ENCODE data around the gene KRTAP4-7. TPM values are rescaled to one million over a fixed set of nuclear protein-coding genes. Genes with fewer than 3 reads are reported as not detected.
"Not testable (repeated sequence)": the region's sequence is repeated elsewhere in the genome, so short reads cannot be mapped to it uniquely, and the experiment has no call there.

Gene KRTAP4-7
- total RNA-seq, 2 donors from 2014 or later: not detected

GRCh38 chr17:41107941-41108450 lies 24.0 kb downstream of the KRTAP4-7 start:
- peak overlapping the region; percentile 31 for H3K4me3 Mint-ChIP-seq
- H3K27me3 Mint-ChIP-seq: peaks cover 9% of the 10 kb centered on the region
- H3K9me3 ChIP-seq (ENCODE audit: control insufficient read depth, low read length, poor library complexity, severe bottlenecking): peaks cover under 1% of the 10 kb centered on the region
- peaks cover 2% of the 10 kb centered on the region for H3K36me3 Mint-ChIP-seq (ENCODE audit: low read depth)
- ATAC-seq (no peak), DNase-seq (no peak)
- peak overlapping the region; percentile 27 for H3K27ac Mint-ChIP-seq
- H3K4me1 Mint-ChIP-seq: peaks cover 12% of the 10 kb centered on the region

- not testable (repeated sequence) for ATAC-seq; H3K9me3 ChIP-seq (ENCODE audit: control insufficient read depth, low read length, poor library complexity, severe bottlenecking); H3K27ac Mint-ChIP-seq; DNase-seq; H3K27me3 Mint-ChIP-seq; H3K36me3 Mint-ChIP-seq (ENCODE audit: low read depth)
- Mint-ChIP-seq H3K4me1 (peaks cover 12% of the 10 kb centered on the region), H3K4me3 (peak overlapping the region; percentile 65)
Observed at GRCh38 chr17:41108728-41109386, 24.9 kb downstream of the KRTAP4-7 start.

- DNase-seq (no peak), ATAC-seq (no peak)
- no peak overlapping the region for H3K27ac Mint-ChIP-seq
- no peak overlapping the region for H3K4me3 Mint-ChIP-seq
- H3K4me1 Mint-ChIP-seq: peaks cover 12% of the 10 kb centered on the region
- peaks cover 2% of the 10 kb centered on the region for H3K36me3 Mint-ChIP-seq (ENCODE audit: low read depth)
- H3K27me3 Mint-ChIP-seq: peaks cover 9% of the 10 kb centered on the region
- H3K9me3 ChIP-seq (ENCODE audit: control insufficient read depth, low read length, poor library complexity, severe bottlenecking): peaks cover 2% of the 10 kb centered on the region
Observed at GRCh38 chr17:41111151-41111885, 27.4 kb downstream of the KRTAP4-7 start.

GRCh38 chr17:41116297-41116696 lies 32.3 kb downstream of the KRTAP4-7 start:
- peak; percentile 73 for ATAC-seq
- DNase-seq: no peak
- peaks cover 11% of the 10 kb centered on the region for H3K4me1 Mint-ChIP-seq
- peak overlapping the region; percentile 19 for H3K27ac Mint-ChIP-seq
- peaks cover 20% of the 10 kb centered on the region for H3K27me3 Mint-ChIP-seq
- peaks cover 6% of the 10 kb centered on the region for H3K36me3 Mint-ChIP-seq (ENCODE audit: low read depth)
- peaks cover 2% of the 10 kb centered on the region for H3K9me3 ChIP-seq (ENCODE audit: control insufficient read depth, low read length, poor library complexity, severe bottlenecking)
- H3K4me3 Mint-ChIP-seq: no peak overlapping the region

GRCh38 chr17:41117846-41118386 lies 34.0 kb downstream of the KRTAP4-7 start, which contains the start of gene KRTAP4-11:
KRTAP4-11 (minus strand) TSS chr17:41118373; CDS start chr17:41118315, 58 bp downstream.
- Mint-ChIP-seq H3K27me3 (peaks cover 20% of the 10 kb centered on the region), H3K4me1 (peaks cover 11% of the 10 kb centered on the region)
- H3K36me3 Mint-ChIP-seq (ENCODE audit: low read depth); H3K4me3 Mint-ChIP-seq; DNase-seq; H3K9me3 ChIP-seq (ENCODE audit: control insufficient read depth, low read length, poor library complexity, severe bottlenecking); H3K27ac Mint-ChIP-seq; ATAC-seq: not testable (repeated sequence)

GRCh38 chr17:41118721-41119120 lies 34.8 kb downstream of the KRTAP4-7 start:
- Mint-ChIP-seq H3K36me3 (ENCODE audit: low read depth) (peaks cover 6% of the 10 kb centered on the region), H3K4me1 (peaks cover 16% of the 10 kb centered on the region)

GRCh38 chr17:41119696-41120690 lies 36.0 kb downstream of the KRTAP4-7 start:
- peak overlapping the region; percentile 49 for H3K27ac Mint-ChIP-seq
- DNase-seq; H3K36me3 Mint-ChIP-seq (ENCODE audit: low read depth); H3K9me3 ChIP-seq (ENCODE audit: control insufficient read depth, low read length, poor library complexity, severe bottlenecking): not testable (repeated sequence)
- peaks cover 20% of the 10 kb centered on the region for H3K27me3 Mint-ChIP-seq
- H3K4me3 Mint-ChIP-seq: peak overlapping the region; percentile 49
- peaks cover 24% of the 10 kb centered on the region for H3K4me1 Mint-ChIP-seq
- ATAC-seq: peak; percentile 77

More at GRCh38 chr17:41118721-41119120, 34.8 kb downstream of the KRTAP4-7 start:
- DNase-seq (no peak), ATAC-seq (no peak)
- Mint-ChIP-seq H3K27me3 (peaks cover 20% of the 10 kb centered on the region), H3K27ac (no peak overlapping the region), H3K4me3 (no peak overlapping the region)
- no peaks in the 10 kb centered on the region for H3K9me3 ChIP-seq (ENCODE audit: control insufficient read depth, low read length, poor library complexity, severe bottlenecking)

- H3K27me3 Mint-ChIP-seq: peaks cover 9% of the 10 kb centered on the region
- no peak overlapping the region for H3K27ac Mint-ChIP-seq
- H3K4me3 Mint-ChIP-seq: no peak overlapping the region
- peaks cover 6% of the 10 kb centered on the region for H3K36me3 Mint-ChIP-seq (ENCODE audit: low read depth)
- ATAC-seq: no peak
- no peaks in the 10 kb centered on the region for H3K9me3 ChIP-seq (ENCODE audit: control insufficient read depth, low read length, poor library complexity, severe bottlenecking)
- no peak for DNase-seq
- H3K4me1 Mint-ChIP-seq: peaks cover 27% of the 10 kb centered on the region
Observed at GRCh38 chr17:41121742-41122141, 37.8 kb downstream of the KRTAP4-7 start.

GRCh38 chr17:41123292-41123990 lies 39.5 kb downstream of the KRTAP4-7 start:
- peaks cover 27% of the 10 kb centered on the region for H3K4me1 Mint-ChIP-seq
- not testable (repeated sequence) for H3K36me3 Mint-ChIP-seq (ENCODE audit: low read depth); DNase-seq; ATAC-seq; H3K27me3 Mint-ChIP-seq; H3K9me3 ChIP-seq (ENCODE audit: control insufficient read depth, low read length, poor library complexity, severe bottlenecking)
- H3K27ac Mint-ChIP-seq: peak overlapping the region; percentile 25
- peak overlapping the region; percentile 80 for H3K4me3 Mint-ChIP-seq

GRCh38 chr17:41123991-41124371 lies 40.0 kb downstream of the KRTAP4-7 start, which contains the start of gene KRTAP4-12:
KRTAP4-12 (minus strand) TSS chr17:41124182; CDS start chr17:41124122, 60 bp downstream.
- H3K36me3 Mint-ChIP-seq (ENCODE audit: low read depth); ATAC-seq; DNase-seq; H3K27me3 Mint-ChIP-seq; H3K9me3 ChIP-seq (ENCODE audit: control insufficient read depth, low read length, poor library complexity, severe bottlenecking): not testable (repeated sequence)
- H3K27ac Mint-ChIP-seq: peak within 1 kb of the TSS; percentile 66
- H3K4me1 Mint-ChIP-seq: peaks cover 27% of the 10 kb centered on the region
- peak within 1 kb of the TSS; percentile 80 for H3K4me3 Mint-ChIP-seq

- Mint-ChIP-seq H3K4me1 (peaks cover 27% of the 10 kb centered on the region), H3K27ac (peak overlapping the region; percentile 66), H3K4me3 (peak overlapping the region; percentile 36), H3K36me3 (ENCODE audit: low read depth) (no peaks in the 10 kb centered on the region), H3K27me3 (no peaks in the 10 kb centered on the region)
- no peak for DNase-seq
- no peak for ATAC-seq
- no peaks in the 10 kb centered on the region for H3K9me3 ChIP-seq (ENCODE audit: control insufficient read depth, low read length, poor library complexity, severe bottlenecking)
Observed at GRCh38 chr17:41125064-41125463, 41.1 kb downstream of the KRTAP4-7 start.

- ATAC-seq (no peak), DNase-seq (no peak)
- H3K27me3 Mint-ChIP-seq: no peaks in the 10 kb centered on the region
- H3K4me3 Mint-ChIP-seq: no peak overlapping the region
- peaks cover 25% of the 10 kb centered on the region for H3K4me1 Mint-ChIP-seq
- H3K27ac Mint-ChIP-seq: no peak overlapping the region
- no peaks in the 10 kb centered on the region for H3K9me3 ChIP-seq (ENCODE audit: control insufficient read depth, low read length, poor library complexity, severe bottlenecking)
- no peaks in the 10 kb centered on the region for H3K36me3 Mint-ChIP-seq (ENCODE audit: low read depth)
Observed at GRCh38 chr17:41126412-41126811, 42.5 kb downstream of the KRTAP4-7 start.

All from T-helper 17 cell (primary cell).